ENCODE data around the gene TRIM44. TPM values are rescaled to one million over a fixed set of nuclear protein-coding genes. Genes with fewer than 3 reads are reported as not detected.

The TRIM44 gene
- total and polyA plus RNA-seq, 12 donors = 5.5 to 89.8 (median 34.1) TPM

GRCh38 chr11:35682230-35683173, 19.9 kb downstream of the TRIM44 start:
- Histone ChIP-seq H3K27ac (peak overlapping the region in 1 of 5 donors; percentile 32), H3K4me1 (replicated peaks in 1 of 2) (peaks cover 4 to 21% of the 10 kb centered on the region in 2 donors), H3K4me3 (no peak overlapping the region), H3K36me3 (replicated peaks in 1 of 2) (peaks cover 0 to 18% of the 10 kb centered on the region in 2 donors), H3K27me3 (no peaks in the 10 kb centered on the region), H3K9me3 (replicated peaks in 1 of 3) (no peaks in the 10 kb centered on the region)
- intact Hi-C loops (cut with DNase I) = no loop called here
- TF ChIP-seq POLR2A (IDR thresholded peaks at IDR 0.05) = no peak
- no peak for TF ChIP-seq CTCF (IDR thresholded peaks at IDR 0.05)
- WGBS, 4 donors = 18 to 33% (median 30%) methylated on average over 9 of the region's 9 CpGs
- DNase-seq = peak in 5 of 7 donors; percentile 37 to 72 (median 45)

GRCh38 chr11:35683728-35684339, 21.3 kb downstream of the TRIM44 start:
- intact Hi-C loops (cut with DNase I) = no loop called here
- H3K36me3 ChIP-seq (replicated peaks in 1 of 2) = peaks cover 0 to 18% of the 10 kb centered on the region in 2 donors
- H3K9me3 ChIP-seq (replicated peaks in 1 of 3) = no peaks in the 10 kb centered on the region
- DNase-seq = peak in 1 of 7 donors; percentile 14
- 69 to 76% (median 73%) methylated on average over 1 of the region's 1 CpG for WGBS, 4 donors
- peaks cover 4 to 21% of the 10 kb centered on the region in 2 donors for H3K4me1 ChIP-seq (replicated peaks in 1 of 2)
- no peak overlapping the region for H3K27ac ChIP-seq
- H3K4me3 ChIP-seq = no peak overlapping the region
- no peak for TF ChIP-seq POLR2A (IDR thresholded peaks at IDR 0.05)
- no peak for TF ChIP-seq CTCF (IDR thresholded peaks at IDR 0.05)
- H3K27me3 ChIP-seq = no peaks in the 10 kb centered on the region

GRCh38 chr11:35688023-35688422, 25.4 kb downstream of the TRIM44 start:
- TF ChIP-seq CTCF (IDR thresholded peaks at IDR 0.05) = no peak
- TF ChIP-seq POLR2A (IDR thresholded peaks at IDR 0.05) = no peak
- Histone ChIP-seq H3K27ac (no peak overlapping the region), H3K27me3 (no peaks in the 10 kb centered on the region), H3K4me3 (no peak overlapping the region), H3K36me3 (replicated peaks in 1 of 2) (peaks cover 0 to 18% of the 10 kb centered on the region in 2 donors), H3K4me1 (replicated peaks in 1 of 2) (peaks cover 0 to 24% of the 10 kb centered on the region in 2 donors), H3K9me3 (replicated peaks in 1 of 3) (no peaks in the 10 kb centered on the region)
- no peak for DNase-seq
- intact Hi-C loops (cut with DNase I) = no loop called here
